HepG2 (cell line): ENCODE results near the gene ZNF79. TPM values are rescaled to one million over a fixed set of nuclear protein-coding genes. Genes with fewer than 3 reads are reported as not detected.
"Not testable (repeated sequence)": the region's sequence is repeated elsewhere in the genome, so short reads cannot be mapped to it uniquely, and the experiment has no call there.

Experiments
- ATAC-seq: fragments of 200-7000 bp; cut with Tn5 transposase; 3 replicates; pipeline ENCODE4 v1.9.1; 2020; ENCODE audit warnings: mild to moderate bottlenecking, moderate library complexity
- BruUV-seq: library from RNA; stranded (reverse); fragments of 400-500 nt; replicated peaks from 2 replicates; lab custom pipeline; 2021; lab: Mats Ljungman, UMichigan
- CTCF ChIA-PET: fragments of 300-600 bp; formaldehyde crosslinking; extraction: SDS; loops from one replicate; lab custom pipeline; 2021; ENCODE audit warnings: low total read pairs, inconsistent platforms, low intra/inter-chr PET ratio; lab: Yijun Ruan, JAX
- POLR2A ChIA-PET: fragments of 350-600 bp; sonication (Branson Sonifier 250); formaldehyde crosslinking; loops from one replicate; lab custom pipeline; 2020; ENCODE audit warnings: antibody characterized with exemption, inconsistent platforms; lab: Yijun Ruan, JAX
- DNase-seq: peaks from one replicate; pipeline ENCODE4 v3.0.0-alpha.2; 2015; ENCODE audit warnings: low spot score
- FAIRE-seq: peaks from 3 replicates; lab custom pipeline; 2011; peaks lifted over from hg19 to GRCh38; lab: Jason Lieb, UNC
- H2AFZ ChIP-seq: one replicate; pipeline ENCODE4 v1.6.1; 2011; ENCODE audit warnings: low read length, inconsistent platforms
- H3K27ac ChIP-seq: fragments of 300-600 bp; 3 replicates; pipeline ENCODE4 v1.8.0; 2011; ENCODE audit warnings: mixed run types, mild to moderate bottlenecking, mixed read lengths, low read length, inconsistent platforms; ENCODE audit not compliant: insufficient read depth; ENCODE audit errors: extremely low read length
- H3K27me3 ChIP-seq, 2 experiments: fragments of 200-600 bp in 1 of 2; 2 replicates in 1 of 2; 3 replicates in 1 of 2; pipeline versions ENCODE4 v1.6.0 to v1.8.0; 2011; ENCODE audit warnings: low read length in 2 of 2, mild to moderate bottlenecking in 2 of 2, moderate library complexity in 2 of 2, inconsistent platforms in 1 of 2; ENCODE audit not compliant: insufficient read depth in 2 of 2, control insufficient read depth in 1 of 2
- H3K36me3 ChIP-seq, 2 experiments: fragments of 200-600 bp in 1 of 2; replicated peaks in 1 of 2; 2 replicates in 1 of 2; 3 replicates in 1 of 2; pipeline versions ENCODE4 v1.5.1 to v1.8.0; 2011; ENCODE audit warnings: low read length in 2 of 2, inconsistent platforms in 1 of 2; ENCODE audit not compliant: insufficient read depth in 2 of 2, control insufficient read depth in 1 of 2
- H3K4me1 ChIP-seq: 2 replicates; pipeline ENCODE4 v1.5.1; 2012; ENCODE audit warnings: low read length, inconsistent platforms; ENCODE audit not compliant: insufficient read depth
- H3K4me2 ChIP-seq: 2 replicates; pipeline ENCODE4 v1.6.0; 2011; ENCODE audit warnings: low read depth, low read length, inconsistent platforms
- H3K4me3 ChIP-seq, 3 experiments: fragments of 200-600 bp in 1 of 3; sonication (generic), shearing (Covaris generic) in 1 of 3; replicated peaks in 1 of 3; 2 replicates each; pipeline ENCODE4 v1.5.1; 2011 to 2016; ENCODE audit warnings: low read length in 3 of 3, inconsistent platforms in 2 of 3, low read depth in 2 of 3, mild to moderate bottlenecking in 2 of 3, control low read depth in 1 of 3, mixed read lengths in 1 of 3; ENCODE audit not compliant: insufficient read depth in 1 of 3
- H3K79me2 ChIP-seq: one replicate; pipeline ENCODE4 v1.6.1; 2011; ENCODE audit warnings: low read length, inconsistent platforms; ENCODE audit not compliant: insufficient read depth
- H3K9ac ChIP-seq: 2 replicates; pipeline ENCODE4 v1.6.0; 2011; ENCODE audit warnings: mild to moderate bottlenecking, low read depth, low read length, inconsistent platforms; ENCODE audit not compliant: insufficient read depth
- H3K9me3 ChIP-seq: 2 replicates; pipeline ENCODE4 v1.5.1; 2012; ENCODE audit warnings: mild to moderate bottlenecking, low read length
- H4K20me1 ChIP-seq: 2 replicates; pipeline ENCODE4 v1.6.0; 2011; ENCODE audit warnings: inconsistent platforms, mild to moderate bottlenecking, low read length, moderate library complexity; ENCODE audit not compliant: insufficient read depth
- ATAD3A ChIP-seq: sonication (generic); formaldehyde crosslinking; IDR thresholded peaks from 2 replicates; pipeline ENCODE4 v1.4.0; 2020; ENCODE audit warnings: missing genetic modification reagents
- ELF1 ChIP-seq: sonication (generic); formaldehyde crosslinking; IDR thresholded peaks from 2 replicates; pipeline ENCODE4 v1.4.0; 2020; ENCODE audit warnings: missing genetic modification reagents
- PAXIP1 ChIP-seq: sonication (generic); formaldehyde crosslinking; conservative IDR thresholded peaks from 2 replicates; pipeline ENCODE4 v1.4.0; 2020; ENCODE audit warnings: mild to moderate bottlenecking, missing genetic modification reagents, moderate library complexity
- ZNF138 ChIP-seq: sonication (generic); formaldehyde crosslinking; IDR thresholded peaks from 2 replicates; pipeline ENCODE4 v1.5.0; 2020; ENCODE audit warnings: mild to moderate bottlenecking, low read depth, missing genetic modification reagents
- ZNF318 ChIP-seq: sonication (generic); formaldehyde crosslinking; IDR thresholded peaks from 2 replicates; pipeline ENCODE4 v1.4.0; 2020; ENCODE audit warnings: mild to moderate bottlenecking, missing genetic modification reagents
- ZNF512B ChIP-seq: sonication (generic); formaldehyde crosslinking; IDR thresholded peaks from 2 replicates; pipeline ENCODE4 v1.5.1; 2020; ENCODE audit warnings: missing genetic modification reagents, mild to moderate bottlenecking, borderline replicate concordance
- WGBS: methylation state at CpG from one replicate; pipeline ENCODE4 v1.1.6; 2017; ENCODE audit warnings: low lambda C conversion rate; 5-methylcytosine and 5-hydroxymethylcytosine counted together
- in situ Hi-C: cut with HindIII; loops from 2 replicates; pipeline ENCODE4 v1.10.0; 2017; ENCODE audit warnings: low pct_unique_long_range_greater_than_20kb; ENCODE audit not compliant: extremely low pct_ligation_motif_present
- intact Hi-C: fragments of 100-400 bp; cut with micrococcal nuclease; formaldehyde crosslinking; loops from one replicate; pipeline ENCODE4 v1.10.0; 2022; ENCODE audit not compliant: unreplicated experiment
- polyA plus RNA-seq, 8 experiments: library from polyadenylated mRNA; depleted of rRNA in 3 of 8; stranded (reverse) in 7 of 8; unstranded in 1 of 8; fragments of >200 nt; fragmentation: Illumina TruSeq in 4 of 8; extraction: Trizol in 4 of 8; gene quantifications; 2 replicates each; pipeline versions ENCODE4 v1.2.1 to v1.2.3, GENCODE V29; 2011 to 2016; ENCODE audit warnings: low read depth in 4 of 8, missing spikeins in 1 of 8, mixed read lengths in 1 of 8; ENCODE audit not compliant: insufficient read depth in 1 of 8
- total RNA-seq, 5 experiments: library from RNA; depleted of rRNA; stranded (reverse); fragments of >200 nt; fragmentation: Illumina TruSeq; extraction: Trizol; gene quantifications; 2 replicates each; pipeline ENCODE4 v1.2.3, GENCODE V29; 2016; ENCODE audit warnings: low read depth in 1 of 5

The ZNF79 gene
- total and polyA plus RNA-seq, 2 of the 13 experiments (the other 11 are each of a cell fraction or from before 2014, with no cell fraction given) = 3.7 to 8.1 TPM

- no peak for TF ChIP-seq ZNF318 (CRISPR knock-in tag)
- TF ChIP-seq PAXIP1 (CRISPR knock-in tag) = no peak
- TF ChIP-seq ZNF512B (CRISPR knock-in tag) = no peak
- TF ChIP-seq ZNF138 (CRISPR knock-in tag) = no peak
- no peak for TF ChIP-seq ATAD3A
- no peak for TF ChIP-seq ELF1
These were observed 39.7 kb downstream of the ZNF79 start (continued) for GRCh38 chr9:127463911-127464310.

GRCh38 chr9:127466407-127466917, 42.3 kb downstream of the ZNF79 start:
- BruUV-seq, POLR2A ChIA-PET, CTCF ChIA-PET, intact Hi-C loops, H2AFZ ChIP-seq, FAIRE-seq, H4K20me1 ChIP-seq, H3K9me3 ChIP-seq, H3K9ac ChIP-seq, DNase-seq, in situ Hi-C loops, ATAC-seq, H3K4me2 ChIP-seq, H3K79me2 ChIP-seq, H3K4me3 ChIP-seq, H3K27ac ChIP-seq, H3K27me3 ChIP-seq: not testable (repeated sequence)
- WGBS = 95% methylated on average over 5 of the region's 5 CpGs
- H3K4me1 ChIP-seq = peaks cover 13% of the 10 kb centered on the region
- H3K36me3 ChIP-seq = peaks cover 12 to 30% of the 10 kb centered on the region in 2 experiments; a peak in 4 of 5 replicates
